SK-N-SH treated with all-trans-retinoic acid at 6 μM for 48 hours (cell line): ENCODE results near the gene SELENOW.
"Not testable (repeated sequence)": the region's sequence is repeated elsewhere in the genome, so short reads cannot be mapped to it uniquely, and the experiment has no call there.

ENCODE experiments used
- ATAC-seq: fragments of 200-7000 bp; cut with Tn5 transposase; 3 replicates; pipeline ENCODE4 v1.9.1; 2020; ENCODE audit warnings: mild to moderate bottlenecking, moderate library complexity
- ARNTL ChIP-seq: fragments of 450-650 bp; formaldehyde crosslinking; IDR thresholded peaks from 2 replicates; pipeline ENCODE4 v1.5.0; 2020; ENCODE audit warnings: low read depth, mild to moderate bottlenecking, moderate library complexity, borderline replicate concordance
- BACH2 ChIP-seq: fragments of 250-450 bp; sonication (Bioruptor Pico); IDR thresholded peaks from 2 replicates; pipeline ENCODE4 v1.9.0; 2021; ENCODE audit warnings: mild to moderate bottlenecking, borderline replicate concordance
- CSDC2 ChIP-seq: fragments of 250-450 bp; sonication (Bioruptor Pico); IDR thresholded peaks from 2 replicates; pipeline ENCODE4 v1.5.0; 2020; ENCODE audit warnings: mild to moderate bottlenecking, moderate library complexity
- GLIS3 ChIP-seq: fragments of 250-450 bp; sonication (Bioruptor Pico); IDR thresholded peaks from 2 replicates; pipeline ENCODE4 v1.5.0; 2020; ENCODE audit warnings: mild to moderate bottlenecking, moderate library complexity
- OSR1 ChIP-seq: fragments of 250-450 bp; sonication (Bioruptor Pico); IDR thresholded peaks from 2 replicates; pipeline ENCODE4 v1.8.0; 2022; ENCODE audit warnings: moderate library complexity, mild to moderate bottlenecking, inconsistent platforms
- PPARA ChIP-seq: fragments of 250-450 bp; sonication (Bioruptor Pico); IDR thresholded peaks from 2 replicates; pipeline ENCODE4 v1.5.0; 2020; ENCODE audit warnings: mild to moderate bottlenecking, borderline replicate concordance
- RARB ChIP-seq: fragments of 250-450 bp; sonication (Bioruptor Pico); IDR thresholded peaks from 2 replicates; pipeline ENCODE4 v1.8.0; 2021; ENCODE audit warnings: mild to moderate bottlenecking, moderate library complexity
- SNAI2 ChIP-seq: fragments of 250-450 bp; sonication (Bioruptor Pico); IDR thresholded peaks from 2 replicates; pipeline ENCODE4 v1.5.0; 2020; ENCODE audit warnings: mild to moderate bottlenecking, moderate library complexity
- TCF4 ChIP-seq: fragments of 250-450 bp; sonication (Bioruptor Pico); IDR thresholded peaks from 2 replicates; pipeline ENCODE4 v1.8.0; 2021; ENCODE audit warnings: mild to moderate bottlenecking, moderate library complexity, borderline replicate concordance
- TOX ChIP-seq: fragments of 250-450 bp; sonication (Bioruptor Pico); IDR thresholded peaks from 2 replicates; pipeline ENCODE4 v1.8.0; 2021; ENCODE audit warnings: mild to moderate bottlenecking, moderate library complexity, borderline replicate concordance
- ZC3H10 ChIP-seq: fragments of 250-450 bp; sonication (Bioruptor Pico); IDR thresholded peaks from 2 replicates; pipeline ENCODE4 v1.5.1; 2021; ENCODE audit warnings: mild to moderate bottlenecking, moderate library complexity
- ZFP3 ChIP-seq: fragments of 250-450 bp; sonication (Bioruptor Pico); IDR thresholded peaks from 2 replicates; pipeline ENCODE4 v1.5.0; 2020; ENCODE audit warnings: mild to moderate bottlenecking, moderate library complexity
- ZFP30 ChIP-seq: fragments of 450-650 bp; formaldehyde crosslinking; IDR thresholded peaks from 2 replicates; pipeline ENCODE4 v1.5.0; 2022; ENCODE audit warnings: mild to moderate bottlenecking, moderate library complexity
- ZNF565 ChIP-seq: fragments of 450-650 bp; formaldehyde crosslinking; conservative IDR thresholded peaks from 2 replicates; pipeline ENCODE4 v1.5.0; 2020; ENCODE audit warnings: low read depth, mild to moderate bottlenecking, moderate library complexity
- ZNF70 ChIP-seq: fragments of 450-650 bp; formaldehyde crosslinking; IDR thresholded peaks from 2 replicates; pipeline ENCODE4 v1.5.0; 2020; ENCODE audit warnings: mild to moderate bottlenecking, moderate library complexity
- ZNF8 ChIP-seq: fragments of 450-650 bp; formaldehyde crosslinking; IDR thresholded peaks from 2 replicates; pipeline ENCODE4 v1.5.0; 2020; ENCODE audit warnings: mild to moderate bottlenecking, moderate library complexity
- TF ChIP-seq, protein P1 (sequence below): fragments of 250-450 bp; sonication (Bioruptor Pico); IDR thresholded peaks from 2 replicates; pipeline ENCODE4 v1.8.0; 2020; ENCODE audit warnings: mild to moderate bottlenecking, moderate library complexity, borderline replicate concordance
- TF ChIP-seq, protein P2 (sequence below): fragments of 250-450 bp; sonication (Bioruptor Pico); IDR thresholded peaks from 2 replicates; pipeline ENCODE4 v1.5.1; 2020; ENCODE audit warnings: low read depth, mild to moderate bottlenecking, moderate library complexity
- TF ChIP-seq, protein P3 (sequence below): fragments of 250-450 bp; sonication (Bioruptor Pico); IDR thresholded peaks from 2 replicates; pipeline ENCODE4 v1.5.1; 2021; ENCODE audit warnings: mild to moderate bottlenecking, moderate library complexity
- TF ChIP-seq, protein P4 (sequence below): fragments of 250-450 bp; sonication (Bioruptor Pico); IDR thresholded peaks from 2 replicates; pipeline ENCODE4 v1.8.0; 2021; ENCODE audit warnings: low read depth, mild to moderate bottlenecking, moderate library complexity, borderline replicate concordance
- TF ChIP-seq, protein P5 (sequence below): fragments of 250-450 bp; sonication (Bioruptor Pico); IDR thresholded peaks from 2 replicates; pipeline ENCODE4 v1.5.0; 2020; ENCODE audit warnings: mild to moderate bottlenecking, moderate library complexity

The SELENOW gene

DNA sequence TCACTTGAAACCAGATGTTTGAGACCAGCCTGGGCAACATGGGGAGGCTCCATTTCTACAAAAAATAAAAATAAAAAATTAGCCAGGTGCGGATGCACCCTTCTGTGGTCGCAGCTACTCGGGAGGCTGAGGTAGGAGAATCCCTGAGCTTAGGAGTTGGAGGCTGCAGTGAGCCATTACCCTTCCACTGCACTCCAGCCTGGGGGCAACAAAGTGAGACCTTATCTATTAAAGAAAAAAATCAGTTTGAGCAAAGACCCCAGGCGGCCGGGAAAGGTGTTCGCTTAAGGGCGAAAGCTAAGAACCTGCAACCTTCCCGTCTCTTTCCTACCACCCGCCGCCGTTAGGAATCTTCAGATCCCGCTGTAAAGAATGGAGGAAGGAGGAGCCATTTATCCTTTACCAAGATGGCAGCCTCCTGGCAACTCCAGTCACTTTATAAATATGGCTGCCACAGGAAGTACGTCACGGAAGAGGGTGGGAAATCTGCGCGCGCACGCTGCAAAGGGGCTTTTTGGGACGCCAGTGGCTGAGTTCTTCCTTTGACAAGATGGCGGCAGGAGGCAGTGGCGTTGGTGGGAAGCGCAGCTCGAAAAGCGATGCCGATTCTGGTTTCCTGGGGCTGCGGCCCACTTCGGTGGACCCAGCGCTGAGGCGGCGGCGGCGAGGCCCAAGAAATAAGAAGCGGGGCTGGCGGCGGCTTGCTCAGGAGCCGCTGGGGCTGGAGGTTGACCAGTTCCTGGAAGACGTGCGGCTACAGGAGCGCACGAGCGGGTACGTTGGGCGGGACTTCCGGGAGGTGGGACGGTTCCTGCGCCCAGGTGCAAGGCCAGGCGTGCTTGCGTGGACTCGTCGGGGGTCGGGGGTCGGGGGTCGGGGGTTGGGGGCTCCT, 33.2 kb upstream of the SELENOW start, which contains the start of gene NOP53 (continued):
- TF ChIP-seq, protein P1, sequence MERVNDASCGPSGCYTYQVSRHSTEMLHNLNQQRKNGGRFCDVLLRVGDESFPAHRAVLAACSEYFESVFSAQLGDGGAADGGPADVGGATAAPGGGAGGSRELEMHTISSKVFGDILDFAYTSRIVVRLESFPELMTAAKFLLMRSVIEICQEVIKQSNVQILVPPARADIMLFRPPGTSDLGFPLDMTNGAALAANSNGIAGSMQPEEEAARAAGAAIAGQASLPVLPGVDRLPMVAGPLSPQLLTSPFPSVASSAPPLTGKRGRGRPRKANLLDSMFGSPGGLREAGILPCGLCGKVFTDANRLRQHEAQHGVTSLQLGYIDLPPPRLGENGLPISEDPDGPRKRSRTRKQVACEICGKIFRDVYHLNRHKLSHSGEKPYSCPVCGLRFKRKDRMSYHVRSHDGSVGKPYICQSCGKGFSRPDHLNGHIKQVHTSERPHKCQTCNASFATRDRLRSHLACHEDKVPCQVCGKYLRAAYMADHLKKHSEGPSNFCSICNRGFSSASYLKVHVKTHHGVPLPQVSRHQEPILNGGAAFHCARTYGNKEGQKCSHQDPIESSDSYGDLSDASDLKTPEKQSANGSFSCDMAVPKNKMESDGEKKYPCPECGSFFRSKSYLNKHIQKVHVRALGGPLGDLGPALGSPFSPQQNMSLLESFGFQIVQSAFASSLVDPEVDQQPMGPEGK (CRISPR knock-in tag) = peak; percentile 38; the same call in 1 of the 2 replicates
- peak; percentile 89; the same call in 1 of the 2 replicates for TF ChIP-seq ZNF565 (CRISPR knock-in tag)
- TF ChIP-seq, protein P2, sequence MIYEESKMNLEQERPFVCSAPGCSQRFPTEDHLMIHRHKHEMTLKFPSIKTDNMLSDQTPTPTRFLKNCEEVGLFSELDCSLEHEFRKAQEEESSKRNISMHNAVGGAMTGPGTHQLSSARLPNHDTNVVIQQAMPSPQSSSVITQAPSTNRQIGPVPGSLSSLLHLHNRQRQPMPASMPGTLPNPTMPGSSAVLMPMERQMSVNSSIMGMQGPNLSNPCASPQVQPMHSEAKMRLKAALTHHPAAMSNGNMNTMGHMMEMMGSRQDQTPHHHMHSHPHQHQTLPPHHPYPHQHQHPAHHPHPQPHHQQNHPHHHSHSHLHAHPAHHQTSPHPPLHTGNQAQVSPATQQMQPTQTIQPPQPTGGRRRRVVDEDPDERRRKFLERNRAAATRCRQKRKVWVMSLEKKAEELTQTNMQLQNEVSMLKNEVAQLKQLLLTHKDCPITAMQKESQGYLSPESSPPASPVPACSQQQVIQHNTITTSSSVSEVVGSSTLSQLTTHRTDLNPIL (CRISPR knock-in tag) = 0 out of 2 replicates have a peak, but pooled peaks have one; percentile 25
- TF ChIP-seq SNAI2 (CRISPR knock-in tag) = peak; percentile 96
- peak; percentile 86 for TF ChIP-seq ZFP3 (CRISPR knock-in tag)
- peak; percentile 97 for TF ChIP-seq CSDC2 (CRISPR knock-in tag)

DNA sequence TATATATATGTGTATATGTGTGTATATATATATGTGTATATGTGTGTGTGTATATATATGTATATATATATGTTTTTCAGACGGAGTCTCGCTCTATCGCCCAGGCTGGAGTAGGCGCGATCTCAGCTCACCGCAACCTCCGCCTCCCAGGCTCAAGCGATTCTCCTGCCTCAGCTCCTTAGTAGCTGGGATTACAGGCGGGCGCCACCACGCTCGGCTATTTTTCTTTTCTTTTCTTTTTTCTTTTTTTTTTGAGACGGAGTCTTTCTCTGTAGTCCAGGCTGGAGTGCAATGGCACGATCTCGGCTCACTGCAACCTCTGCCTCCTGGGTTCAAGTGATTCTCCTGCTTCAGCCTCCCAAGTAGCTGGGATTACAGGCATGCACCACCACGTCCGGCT, 32.4 kb upstream of the SELENOW start:
- ATAC-seq = not testable (repeated sequence)

DNA sequence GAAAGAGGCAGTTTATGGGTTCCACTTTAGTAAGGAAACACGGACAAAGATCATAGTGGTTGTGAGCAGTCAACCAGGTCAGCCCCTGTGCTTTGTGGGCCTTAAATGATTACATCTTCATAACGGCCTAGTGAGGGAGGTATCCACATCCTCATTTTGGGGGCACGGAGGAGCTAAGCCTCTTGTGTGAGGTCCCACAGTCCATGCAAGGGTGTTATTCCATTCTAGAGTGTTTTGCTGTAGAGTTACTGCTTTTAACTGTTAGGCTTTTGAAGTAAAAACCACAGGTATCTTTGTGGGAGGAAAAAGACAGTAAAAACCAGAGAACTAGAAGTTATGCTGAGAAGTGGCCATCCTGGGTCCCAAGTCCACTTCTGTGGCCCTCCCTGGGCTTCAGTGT, 29.2 kb upstream of the SELENOW start:
- ATAC-seq = no peak
- no peak for TF ChIP-seq SNAI2 (CRISPR knock-in tag)
- no peak for TF ChIP-seq TCF4
- TF ChIP-seq, protein P3, sequence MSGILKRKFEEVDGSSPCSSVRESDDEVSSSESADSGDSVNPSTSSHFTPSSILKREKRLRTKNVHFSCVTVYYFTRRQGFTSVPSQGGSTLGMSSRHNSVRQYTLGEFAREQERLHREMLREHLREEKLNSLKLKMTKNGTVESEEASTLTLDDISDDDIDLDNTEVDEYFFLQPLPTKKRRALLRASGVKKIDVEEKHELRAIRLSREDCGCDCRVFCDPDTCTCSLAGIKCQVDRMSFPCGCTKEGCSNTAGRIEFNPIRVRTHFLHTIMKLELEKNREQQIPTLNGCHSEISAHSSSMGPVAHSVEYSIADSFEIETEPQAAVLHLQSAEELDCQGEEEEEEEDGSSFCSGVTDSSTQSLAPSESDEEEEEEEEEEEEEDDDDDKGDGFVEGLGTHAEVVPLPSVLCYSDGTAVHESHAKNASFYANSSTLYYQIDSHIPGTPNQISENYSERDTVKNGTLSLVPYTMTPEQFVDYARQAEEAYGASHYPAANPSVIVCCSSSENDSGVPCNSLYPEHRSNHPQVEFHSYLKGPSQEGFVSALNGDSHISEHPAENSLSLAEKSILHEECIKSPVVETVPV (CRISPR knock-in tag) = no peak
- no peak for TF ChIP-seq PPARA (CRISPR knock-in tag)
- no peak for TF ChIP-seq ZNF8 (CRISPR knock-in tag)
- no peak for TF ChIP-seq TOX (CRISPR knock-in tag)
- TF ChIP-seq, protein P2 (CRISPR knock-in tag) = no peak
- TF ChIP-seq ZFP3 (CRISPR knock-in tag) = no peak
- no peak for TF ChIP-seq BACH2 (CRISPR knock-in tag)
- TF ChIP-seq, protein P4, sequence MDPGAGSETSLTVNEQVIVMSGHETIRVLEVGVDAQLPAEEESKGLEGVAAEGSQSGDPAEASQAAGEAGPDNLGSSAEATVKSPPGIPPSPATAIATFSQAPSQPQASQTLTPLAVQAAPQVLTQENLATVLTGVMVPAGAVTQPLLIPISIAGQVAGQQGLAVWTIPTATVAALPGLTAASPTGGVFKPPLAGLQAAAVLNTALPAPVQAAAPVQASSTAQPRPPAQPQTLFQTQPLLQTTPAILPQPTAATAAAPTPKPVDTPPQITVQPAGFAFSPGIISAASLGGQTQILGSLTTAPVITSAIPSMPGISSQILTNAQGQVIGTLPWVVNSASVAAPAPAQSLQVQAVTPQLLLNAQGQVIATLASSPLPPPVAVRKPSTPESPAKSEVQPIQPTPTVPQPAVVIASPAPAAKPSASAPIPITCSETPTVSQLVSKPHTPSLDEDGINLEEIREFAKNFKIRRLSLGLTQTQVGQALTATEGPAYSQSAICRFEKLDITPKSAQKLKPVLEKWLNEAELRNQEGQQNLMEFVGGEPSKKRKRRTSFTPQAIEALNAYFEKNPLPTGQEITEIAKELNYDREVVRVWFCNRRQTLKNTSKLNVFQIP (CRISPR knock-in tag) = no peak
- TF ChIP-seq, protein P5, sequence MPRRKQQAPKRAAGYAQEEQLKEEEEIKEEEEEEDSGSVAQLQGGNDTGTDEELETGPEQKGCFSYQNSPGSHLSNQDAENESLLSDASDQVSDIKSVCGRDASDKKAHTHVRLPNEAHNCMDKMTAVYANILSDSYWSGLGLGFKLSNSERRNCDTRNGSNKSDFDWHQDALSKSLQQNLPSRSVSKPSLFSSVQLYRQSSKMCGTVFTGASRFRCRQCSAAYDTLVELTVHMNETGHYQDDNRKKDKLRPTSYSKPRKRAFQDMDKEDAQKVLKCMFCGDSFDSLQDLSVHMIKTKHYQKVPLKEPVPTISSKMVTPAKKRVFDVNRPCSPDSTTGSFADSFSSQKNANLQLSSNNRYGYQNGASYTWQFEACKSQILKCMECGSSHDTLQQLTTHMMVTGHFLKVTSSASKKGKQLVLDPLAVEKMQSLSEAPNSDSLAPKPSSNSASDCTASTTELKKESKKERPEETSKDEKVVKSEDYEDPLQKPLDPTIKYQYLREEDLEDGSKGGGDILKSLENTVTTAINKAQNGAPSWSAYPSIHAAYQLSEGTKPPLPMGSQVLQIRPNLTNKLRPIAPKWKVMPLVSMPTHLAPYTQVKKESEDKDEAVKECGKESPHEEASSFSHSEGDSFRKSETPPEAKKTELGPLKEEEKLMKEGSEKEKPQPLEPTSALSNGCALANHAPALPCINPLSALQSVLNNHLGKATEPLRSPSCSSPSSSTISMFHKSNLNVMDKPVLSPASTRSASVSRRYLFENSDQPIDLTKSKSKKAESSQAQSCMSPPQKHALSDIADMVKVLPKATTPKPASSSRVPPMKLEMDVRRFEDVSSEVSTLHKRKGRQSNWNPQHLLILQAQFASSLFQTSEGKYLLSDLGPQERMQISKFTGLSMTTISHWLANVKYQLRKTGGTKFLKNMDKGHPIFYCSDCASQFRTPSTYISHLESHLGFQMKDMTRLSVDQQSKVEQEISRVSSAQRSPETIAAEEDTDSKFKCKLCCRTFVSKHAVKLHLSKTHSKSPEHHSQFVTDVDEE (CRISPR knock-in tag) = no peak
- no peak for TF ChIP-seq ZFP30 (CRISPR knock-in tag)
- TF ChIP-seq ZNF70 (CRISPR knock-in tag) = no peak
- TF ChIP-seq CSDC2 (CRISPR knock-in tag) = no peak
- no peak for TF ChIP-seq RARB (CRISPR knock-in tag)
- TF ChIP-seq ZC3H10 = no peak
- TF ChIP-seq ARNTL = no peak
- no peak for TF ChIP-seq OSR1 (CRISPR knock-in tag)
- TF ChIP-seq GLIS3 = no peak
